Stimulated activated CD4-positive, alpha-beta T cell treated with anti-CD3 and anti-CD28 coated beads, Interleukin-1b, Interleukin-23, amount 100 ng/mL, for 4 hours (primary cell): ENCODE data around the gene FEN1.
A peak's percentile ranks its signal among the peaks of the same experiment; 100 is the strongest.

Experiments used
- DNase-seq, 2 donors: peaks; one replicate each; pipeline ENCODE4 v3.0.0-alpha.2; 2020; ENCODE audit warnings: low read depth in 2 of 2

Gene FEN1

DNA sequence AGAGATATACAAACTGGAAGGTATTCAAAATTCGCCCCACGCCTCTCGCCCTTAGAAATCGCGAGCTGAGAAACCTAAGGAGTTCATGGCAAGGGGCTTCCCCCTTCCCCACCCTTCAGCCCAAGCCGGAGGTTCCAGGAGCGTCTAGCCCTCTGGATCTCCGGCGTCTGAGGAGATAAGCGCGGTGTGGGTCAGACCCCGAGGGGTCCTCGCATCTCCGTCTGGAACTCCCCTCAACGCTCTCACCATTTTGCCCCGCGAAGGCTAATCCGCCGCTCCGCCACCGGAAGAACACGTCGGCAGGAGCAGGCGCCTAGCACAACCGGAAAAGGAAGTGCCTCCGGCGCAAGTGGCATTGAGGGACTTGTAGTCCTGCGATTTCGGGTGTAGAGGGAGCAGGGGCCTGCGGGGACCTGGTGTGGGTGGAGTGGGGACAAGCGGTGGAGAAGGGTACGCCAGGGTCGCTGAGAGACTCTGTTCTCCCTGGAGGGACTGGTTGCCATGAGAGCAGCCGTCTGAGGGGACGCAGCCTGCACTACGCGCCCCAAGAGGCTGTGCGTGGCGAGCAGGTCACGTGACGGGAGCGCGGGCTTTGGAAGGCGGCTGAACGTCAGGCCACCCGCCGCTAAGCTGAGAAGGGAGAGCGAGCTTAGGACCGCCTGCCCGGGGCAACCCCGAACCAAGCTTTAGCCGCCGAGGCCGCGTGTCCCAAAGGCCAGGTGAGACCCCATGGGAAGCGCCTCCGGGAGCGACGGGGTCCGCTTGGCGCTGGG is at the start of gene FEN1, which contains the start of gene TMEM258:
Gene FEN1 (plus strand): TSS at position 602 of the 773 bp plus-strand sequence. CDS start 2,451 bp downstream, outside the sequence.
Gene TMEM258 (minus strand): TSS at position 290 of the 773 bp plus-strand sequence. CDS start 41 bp downstream, at position 249.
- DNase-seq = peak; percentile 76 to 80

DNA sequence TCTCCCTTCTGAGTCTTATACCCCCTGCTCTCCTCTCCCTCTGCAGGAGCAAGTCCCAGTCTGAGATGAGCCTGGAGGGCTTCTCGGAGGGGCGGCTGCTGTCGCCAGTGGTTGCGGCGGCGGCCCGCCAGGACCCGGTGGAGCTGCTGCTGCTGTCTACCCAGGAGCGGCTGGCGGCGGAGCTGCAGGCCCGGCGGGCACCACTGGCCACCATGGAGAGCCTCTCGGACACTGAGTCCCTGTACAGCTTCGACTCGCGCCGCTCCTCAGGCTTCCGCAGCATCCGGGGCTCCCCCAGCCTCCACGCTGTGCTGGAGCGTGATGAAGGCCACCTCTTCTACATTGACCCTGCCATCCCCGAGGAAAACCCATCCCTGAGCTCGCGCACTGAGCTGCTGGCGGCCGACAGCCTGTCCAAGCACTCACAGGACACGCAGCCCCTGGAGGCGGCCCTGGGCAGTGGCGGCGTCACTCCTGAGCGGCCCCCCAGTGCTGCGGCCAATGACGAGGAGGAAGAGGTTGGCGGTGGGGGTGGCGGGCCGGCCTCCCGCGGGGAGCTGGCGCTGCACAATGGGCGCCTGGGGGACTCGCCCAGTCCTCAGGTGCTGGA is 49.1 kb upstream of the FEN1 start:
- no peak for DNase-seq

DNA sequence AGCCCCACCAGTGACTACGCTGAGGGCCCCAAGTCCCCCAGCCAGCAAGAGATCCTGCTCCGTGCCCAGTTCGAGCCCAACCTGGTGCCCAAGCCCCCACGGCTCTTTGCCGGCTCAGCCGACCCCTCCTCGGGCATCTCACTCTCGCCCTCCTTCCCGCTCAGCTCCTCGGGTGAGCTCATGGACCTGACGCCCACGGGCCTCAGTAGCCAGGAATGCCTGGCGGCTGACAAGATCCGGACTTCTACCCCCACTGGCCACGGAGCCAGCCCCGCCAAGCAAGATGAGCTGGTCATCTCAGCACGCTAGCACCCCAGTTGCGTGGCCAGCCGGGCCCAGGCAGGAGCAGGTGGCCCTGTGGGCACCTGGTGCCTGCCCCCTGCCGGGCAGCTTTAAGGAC is 48.5 kb upstream of the FEN1 start:
- no peak for DNase-seq

DNA sequence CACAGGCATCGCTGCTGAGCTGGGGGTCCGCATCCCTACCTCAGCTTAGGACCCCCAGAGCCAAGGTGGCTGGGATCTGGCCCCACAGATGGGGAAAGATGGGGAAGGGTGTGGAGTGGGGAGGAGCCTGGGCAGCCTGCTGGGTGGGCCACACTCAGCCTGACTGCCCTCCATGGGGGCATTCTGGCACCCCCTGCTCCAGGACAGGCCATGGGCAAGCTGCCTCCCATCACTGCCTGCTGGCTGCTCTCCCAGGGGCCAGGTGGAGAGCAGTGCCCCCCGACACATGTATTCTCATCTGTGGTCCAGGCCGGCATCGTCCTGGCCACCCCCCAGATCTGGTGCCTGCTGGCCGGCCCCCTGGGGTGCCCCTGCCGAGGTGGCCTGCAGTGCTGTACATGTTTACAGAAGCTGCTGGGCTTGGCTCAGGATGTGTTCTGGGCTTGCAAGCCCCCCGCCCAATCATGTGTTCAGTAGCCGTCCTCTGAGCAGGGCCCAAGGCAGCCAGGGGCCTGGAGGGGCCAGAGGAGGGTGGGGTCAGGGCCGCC is 48.0 kb upstream of the FEN1 start:
- DNase-seq = no peak

- DNase-seq = no peak
Observed at GRCh38 chr11:61745781-61746441, 46.8 kb upstream of the FEN1 start.

GRCh38 chr11:61746442-61747191 is 46.1 kb upstream of the FEN1 start:
- DNase-seq = no peak

DNA sequence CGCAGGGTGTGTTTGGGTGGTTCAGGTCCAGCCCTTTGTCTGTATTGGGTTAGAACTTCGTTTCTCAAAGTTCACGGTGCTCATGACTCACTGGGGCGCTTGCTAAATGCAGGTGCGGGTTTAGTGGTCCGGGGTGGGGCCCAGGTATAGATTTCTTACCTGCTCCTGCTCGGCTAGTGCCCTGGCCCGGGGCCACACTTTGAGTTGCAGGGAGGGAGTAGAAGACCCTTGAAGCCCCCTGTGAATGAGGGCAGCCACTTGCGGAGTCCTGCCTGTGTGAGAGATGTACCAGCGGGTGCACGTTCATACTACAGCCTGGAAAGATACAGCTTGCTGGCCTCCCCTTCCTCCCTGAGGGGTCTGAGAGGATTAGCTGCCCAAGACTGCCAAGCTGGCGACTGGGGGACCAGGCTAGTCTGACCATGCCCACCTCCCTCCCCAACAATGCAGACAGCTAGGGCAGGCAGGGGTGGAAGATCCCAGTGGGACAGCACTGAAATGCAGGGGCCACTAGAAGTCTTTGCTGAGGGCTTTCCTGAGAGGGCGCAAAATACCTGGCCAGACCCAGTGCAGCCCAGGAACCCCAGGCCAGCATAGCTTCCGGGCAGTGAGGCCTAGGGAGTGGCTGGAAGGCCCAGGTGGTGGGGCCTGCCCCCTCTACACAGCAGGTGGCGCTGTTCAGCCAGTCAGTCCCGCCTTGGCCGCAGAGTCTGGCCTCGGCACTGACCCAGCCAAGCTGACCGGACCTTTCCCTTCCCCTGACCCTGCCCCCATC is 45.3 kb upstream of the FEN1 start:
- peak in 1 of 2 donors; percentile 26 for DNase-seq

- no peak for DNase-seq
Observed at GRCh38 chr11:61747967-61748285, 44.8 kb upstream of the FEN1 start.

- no peak for DNase-seq
Observed at GRCh38 chr11:61749591-61750217, 43.0 kb upstream of the FEN1 start.

GRCh38 chr11:61750631-61751273 is 42.0 kb upstream of the FEN1 start:
- no peak for DNase-seq

- DNase-seq = no peak
Observed at GRCh38 chr11:61751384-61751783, 41.3 kb upstream of the FEN1 start.

GRCh38 chr11:61752117-61752924 is 40.4 kb upstream of the FEN1 start, which contains the start of gene MYRF:
TSS of gene MYRF (plus strand) at chr11:61752636. CDS start at chr11:61752745, 109 bp downstream.
- DNase-seq = peak; percentile 39 to 64

GRCh38 chr11:61752925-61753521 is 39.7 kb upstream of the FEN1 start:
- DNase-seq = no peak

DNA sequence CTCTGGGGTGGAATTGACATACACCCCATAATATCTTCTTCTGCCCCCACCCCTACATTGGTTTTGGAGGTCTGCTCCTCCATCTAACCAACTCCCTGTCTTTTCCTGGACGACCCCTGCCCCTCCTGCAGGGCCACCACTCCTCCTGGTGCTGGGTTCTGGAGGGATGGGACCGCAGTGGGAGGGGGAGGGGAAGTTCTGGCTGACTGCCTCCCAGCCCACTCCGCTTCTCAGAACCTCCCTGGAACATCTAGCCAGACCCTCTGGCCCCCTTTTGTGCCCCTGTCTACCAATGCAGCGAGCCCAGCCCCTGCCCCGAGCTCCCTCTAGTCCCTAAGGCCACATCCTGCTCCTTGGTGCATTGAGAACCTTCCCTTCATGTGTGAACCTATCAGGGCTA is 39.0 kb upstream of the FEN1 start:
- DNase-seq = no peak

- DNase-seq = no peak
Observed at GRCh38 chr11:61754534-61755482, 37.9 kb upstream of the FEN1 start.

- DNase-seq = no peak
Observed at GRCh38 chr11:61756147-61756451, 36.6 kb upstream of the FEN1 start.

GRCh38 chr11:61756452-61757212 is 36.1 kb upstream of the FEN1 start:
- DNase-seq = no peak
